Measurements from ENCODE around the gene TSPAN17. TPM values are rescaled to one million over a fixed set of nuclear protein-coding genes. Genes with fewer than 3 reads are reported as not detected.

TSPAN17 gene
- total RNA-seq, 1 experiment from 2014 or later: 50.1 TPM

DNA sequence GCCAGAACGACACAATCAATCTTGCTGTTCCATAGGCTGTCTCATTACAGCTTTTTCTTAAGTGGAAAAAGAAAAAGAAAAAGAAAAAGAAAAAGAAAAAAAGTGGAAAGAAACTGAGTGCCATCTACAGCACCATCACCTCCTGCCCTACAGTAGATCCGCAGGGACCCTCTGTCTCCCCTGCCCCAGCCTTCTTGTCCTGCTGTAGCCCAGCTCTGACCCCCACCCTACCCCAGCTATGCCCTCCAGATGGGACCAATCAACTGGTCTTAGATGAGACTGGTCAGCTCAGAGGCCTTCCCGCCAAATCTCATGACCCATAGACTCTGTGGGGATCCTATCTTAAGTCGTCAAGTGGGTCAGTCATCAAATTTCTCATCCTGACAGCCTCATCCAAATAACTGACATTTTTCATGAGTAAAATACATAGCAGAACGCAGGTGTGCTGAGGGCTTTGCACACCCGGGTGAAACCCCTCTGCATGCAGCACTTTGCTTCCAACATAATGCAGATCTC lies 34.8 kb downstream of the TSPAN17 start (continued):
- no peak for TF ChIP-seq SRF (IDR thresholded peaks at IDR 0.05; ENCODE audit: low read depth)

DNA sequence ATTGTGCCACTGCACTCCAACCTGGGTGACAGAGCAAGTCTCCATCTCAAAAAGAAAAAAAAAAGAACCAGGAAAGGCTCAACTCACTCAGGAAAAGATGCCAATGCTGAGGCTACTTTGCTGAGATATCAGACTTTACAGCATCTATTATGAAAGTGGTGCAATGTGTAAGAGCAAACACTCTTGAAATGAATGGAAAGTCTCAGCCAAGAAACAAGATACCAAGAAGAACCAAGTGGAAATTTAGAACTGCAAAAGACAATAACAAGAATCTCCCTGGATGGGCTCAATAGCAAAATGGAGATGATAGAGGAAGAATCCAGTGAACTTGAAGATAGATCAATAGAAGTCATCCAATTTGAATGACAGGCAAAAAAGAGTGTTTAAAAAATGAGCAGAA lies 37.7 kb downstream of the TSPAN17 start:
- no peaks in the 10 kb centered on the region for H3K79me2 ChIP-seq (ENCODE audit: insufficient read depth, low read length)
- H3K36me3 ChIP-seq (ENCODE audit: control insufficient read depth in 1 of 2, insufficient read depth in 2 of 2, low read length in 2 of 2): no peaks in the 10 kb centered on the region
- no peaks in the 10 kb centered on the region for H3K4me1 ChIP-seq (ENCODE audit: control insufficient read depth in 1 of 2, insufficient read depth in 2 of 2, low read length in 2 of 2)
- peaks cover 8% of the 10 kb centered on the region; the same call in 1 of the 2 replicates for H3K27me3 ChIP-seq (ENCODE audit: insufficient read depth, low read length)
- no peak for TF ChIP-seq POLR2A (IDR thresholded peaks at IDR 0.05; ENCODE audit: borderline replicate concordance, extremely low read depth, insufficient read depth, insufficient read length)
- no peak for TF ChIP-seq CBX3 (IDR thresholded peaks at IDR 0.05; ENCODE audit: low read depth)
- no peak for TF ChIP-seq YY1 (IDR thresholded peaks at IDR 0.05; ENCODE audit: extremely low read depth, insufficient replicate concordance, low read depth, low read length)
- no peak for TF ChIP-seq EZH2 (IDR thresholded peaks at IDR 0.05)
- TF ChIP-seq, protein P1, sequence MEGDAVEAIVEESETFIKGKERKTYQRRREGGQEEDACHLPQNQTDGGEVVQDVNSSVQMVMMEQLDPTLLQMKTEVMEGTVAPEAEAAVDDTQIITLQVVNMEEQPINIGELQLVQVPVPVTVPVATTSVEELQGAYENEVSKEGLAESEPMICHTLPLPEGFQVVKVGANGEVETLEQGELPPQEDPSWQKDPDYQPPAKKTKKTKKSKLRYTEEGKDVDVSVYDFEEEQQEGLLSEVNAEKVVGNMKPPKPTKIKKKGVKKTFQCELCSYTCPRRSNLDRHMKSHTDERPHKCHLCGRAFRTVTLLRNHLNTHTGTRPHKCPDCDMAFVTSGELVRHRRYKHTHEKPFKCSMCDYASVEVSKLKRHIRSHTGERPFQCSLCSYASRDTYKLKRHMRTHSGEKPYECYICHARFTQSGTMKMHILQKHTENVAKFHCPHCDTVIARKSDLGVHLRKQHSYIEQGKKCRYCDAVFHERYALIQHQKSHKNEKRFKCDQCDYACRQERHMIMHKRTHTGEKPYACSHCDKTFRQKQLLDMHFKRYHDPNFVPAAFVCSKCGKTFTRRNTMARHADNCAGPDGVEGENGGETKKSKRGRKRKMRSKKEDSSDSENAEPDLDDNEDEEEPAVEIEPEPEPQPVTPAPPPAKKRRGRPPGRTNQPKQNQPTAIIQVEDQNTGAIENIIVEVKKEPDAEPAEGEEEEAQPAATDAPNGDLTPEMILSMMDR (IDR thresholded peaks at IDR 0.05 in 2 of 3, conservative IDR thresholded peaks at IDR 0.05 in 1 of 3; ENCODE audit: borderline replicate concordance in 1 of 3, insufficient read depth in 1 of 3, low read depth in 2 of 3, low read length in 2 of 3): no peak
- TF ChIP-seq JUND (IDR thresholded peaks at IDR 0.05): no peak
- no peak for TF ChIP-seq ZFX (IDR thresholded peaks at IDR 0.05)
- TF ChIP-seq ELF1 (IDR thresholded peaks at IDR 0.05; ENCODE audit: borderline replicate concordance, low read depth): no peak
- no peak for TF ChIP-seq RAD21 (IDR thresholded peaks at IDR 0.05; ENCODE audit: low read depth)
- TF ChIP-seq, protein P2, sequence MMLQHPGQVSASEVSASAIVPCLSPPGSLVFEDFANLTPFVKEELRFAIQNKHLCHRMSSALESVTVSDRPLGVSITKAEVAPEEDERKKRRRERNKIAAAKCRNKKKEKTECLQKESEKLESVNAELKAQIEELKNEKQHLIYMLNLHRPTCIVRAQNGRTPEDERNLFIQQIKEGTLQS (IDR thresholded peaks at IDR 0.05): no peak
- TF ChIP-seq TCF7L2 (IDR thresholded peaks at IDR 0.05; ENCODE audit: borderline replicate concordance, extremely low read depth, insufficient read depth, insufficient read length): no peak
- TF ChIP-seq, protein P3, sequence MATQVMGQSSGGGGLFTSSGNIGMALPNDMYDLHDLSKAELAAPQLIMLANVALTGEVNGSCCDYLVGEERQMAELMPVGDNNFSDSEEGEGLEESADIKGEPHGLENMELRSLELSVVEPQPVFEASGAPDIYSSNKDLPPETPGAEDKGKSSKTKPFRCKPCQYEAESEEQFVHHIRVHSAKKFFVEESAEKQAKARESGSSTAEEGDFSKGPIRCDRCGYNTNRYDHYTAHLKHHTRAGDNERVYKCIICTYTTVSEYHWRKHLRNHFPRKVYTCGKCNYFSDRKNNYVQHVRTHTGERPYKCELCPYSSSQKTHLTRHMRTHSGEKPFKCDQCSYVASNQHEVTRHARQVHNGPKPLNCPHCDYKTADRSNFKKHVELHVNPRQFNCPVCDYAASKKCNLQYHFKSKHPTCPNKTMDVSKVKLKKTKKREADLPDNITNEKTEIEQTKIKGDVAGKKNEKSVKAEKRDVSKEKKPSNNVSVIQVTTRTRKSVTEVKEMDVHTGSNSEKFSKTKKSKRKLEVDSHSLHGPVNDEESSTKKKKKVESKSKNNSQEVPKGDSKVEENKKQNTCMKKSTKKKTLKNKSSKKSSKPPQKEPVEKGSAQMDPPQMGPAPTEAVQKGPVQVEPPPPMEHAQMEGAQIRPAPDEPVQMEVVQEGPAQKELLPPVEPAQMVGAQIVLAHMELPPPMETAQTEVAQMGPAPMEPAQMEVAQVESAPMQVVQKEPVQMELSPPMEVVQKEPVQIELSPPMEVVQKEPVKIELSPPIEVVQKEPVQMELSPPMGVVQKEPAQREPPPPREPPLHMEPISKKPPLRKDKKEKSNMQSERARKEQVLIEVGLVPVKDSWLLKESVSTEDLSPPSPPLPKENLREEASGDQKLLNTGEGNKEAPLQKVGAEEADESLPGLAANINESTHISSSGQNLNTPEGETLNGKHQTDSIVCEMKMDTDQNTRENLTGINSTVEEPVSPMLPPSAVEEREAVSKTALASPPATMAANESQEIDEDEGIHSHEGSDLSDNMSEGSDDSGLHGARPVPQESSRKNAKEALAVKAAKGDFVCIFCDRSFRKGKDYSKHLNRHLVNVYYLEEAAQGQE (IDR thresholded peaks at IDR 0.05; ENCODE audit: low read depth): no peak
- TF ChIP-seq ZNF274 (IDR thresholded peaks at IDR 0.05; ENCODE audit: low read depth, low read length): no peak
- TF ChIP-seq EZH2phosphoT487 (IDR thresholded peaks at IDR 0.05; ENCODE audit: borderline replicate concordance): no peak
- H3K9me2 ChIP-seq (ENCODE audit: insufficient read depth): no peaks in the 10 kb centered on the region
- ChIA-PET POLR2A (no interaction called here), RAD21 (ENCODE audit: low non-redundant PET in 1 of 2, low total read pairs in 2 of 2, uncharacterized antibody in 2 of 2, unreplicated experiment in 2 of 2) (no interaction called here), CTCF (no interaction called here)
- no peak overlapping the region for H3K9ac ChIP-seq (ENCODE audit: low read length)
- no peak overlapping the region for H3K27ac ChIP-seq (ENCODE audit: low read depth, low read length)
- BruUV-seq (replicated peaks): no TSS peak
- no peaks in the 10 kb centered on the region for H3K9me3 ChIP-seq (ENCODE audit: control insufficient read depth in 1 of 2, insufficient read depth in 1 of 2, low read depth in 1 of 2, low read length in 2 of 2)
- DNase-seq (ENCODE audit: low read depth, low spot score) (no peak), ATAC-seq (no peak)
- H2AFZ ChIP-seq (ENCODE audit: low read depth, low read length, poor library complexity, severe bottlenecking): no peak overlapping the region
- no peaks in the 10 kb centered on the region for H4K20me1 ChIP-seq (ENCODE audit: insufficient read depth)
- no peak overlapping the region for H3K4me2 ChIP-seq (ENCODE audit: low read length)
- H3K4me3 ChIP-seq (replicated peaks in 1 of 2; ENCODE audit: low read depth in 1 of 2, low read length in 2 of 2): no peak overlapping the region
- intact Hi-C loops (cut with micrococcal nuclease): no loop called here

All from HCT116 (cell line).